ENCODE measurements around the gene SLC25A34. TPM values are rescaled to one million over a fixed set of nuclear protein-coding genes. Genes with fewer than 3 reads are reported as not detected.

The SLC25A34 gene
- total RNA-seq, 1 experiment from 2014 or later: 1.1 TPM

GRCh38 chr1:15786581-15786980 lies 50.5 kb downstream of the SLC25A34 start:
- 0 out of 2 replicates have a peak overlapping the region, but pooled peaks have one; percentile 33 for H3K27ac Mint-ChIP-seq
- no peak overlapping the region for H3K4me3 Mint-ChIP-seq
- CTCF ChIA-PET: interaction anchor here (0.6 to 1.3 kb wide), 2 partner anchors 29 to 191 kb away, joined by 3 to 6 read pairs; no protein-coding TSS in a partner anchor
- ATAC-seq (no peak), DNase-seq (ENCODE audit: low spot score) (no peak)
- TF ChIP-seq, protein P1, sequence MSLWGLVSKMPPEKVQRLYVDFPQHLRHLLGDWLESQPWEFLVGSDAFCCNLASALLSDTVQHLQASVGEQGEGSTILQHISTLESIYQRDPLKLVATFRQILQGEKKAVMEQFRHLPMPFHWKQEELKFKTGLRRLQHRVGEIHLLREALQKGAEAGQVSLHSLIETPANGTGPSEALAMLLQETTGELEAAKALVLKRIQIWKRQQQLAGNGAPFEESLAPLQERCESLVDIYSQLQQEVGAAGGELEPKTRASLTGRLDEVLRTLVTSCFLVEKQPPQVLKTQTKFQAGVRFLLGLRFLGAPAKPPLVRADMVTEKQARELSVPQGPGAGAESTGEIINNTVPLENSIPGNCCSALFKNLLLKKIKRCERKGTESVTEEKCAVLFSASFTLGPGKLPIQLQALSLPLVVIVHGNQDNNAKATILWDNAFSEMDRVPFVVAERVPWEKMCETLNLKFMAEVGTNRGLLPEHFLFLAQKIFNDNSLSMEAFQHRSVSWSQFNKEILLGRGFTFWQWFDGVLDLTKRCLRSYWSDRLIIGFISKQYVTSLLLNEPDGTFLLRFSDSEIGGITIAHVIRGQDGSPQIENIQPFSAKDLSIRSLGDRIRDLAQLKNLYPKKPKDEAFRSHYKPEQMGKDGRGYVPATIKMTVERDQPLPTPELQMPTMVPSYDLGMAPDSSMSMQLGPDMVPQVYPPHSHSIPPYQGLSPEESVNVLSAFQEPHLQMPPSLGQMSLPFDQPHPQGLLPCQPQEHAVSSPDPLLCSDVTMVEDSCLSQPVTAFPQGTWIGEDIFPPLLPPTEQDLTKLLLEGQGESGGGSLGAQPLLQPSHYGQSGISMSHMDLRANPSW (CRISPR knock-in tag; conservative IDR thresholded peaks at IDR 0.05; ENCODE audit: low read depth): no peak
- TF ChIP-seq GRHL2 (CRISPR knock-in tag; IDR thresholded peaks at IDR 0.05; ENCODE audit: insufficient replicate concordance, severe bottlenecking) (no peak), TEAD1 (CRISPR knock-in tag; IDR thresholded peaks at IDR 0.05) (no peak), ESRRA (CRISPR knock-in tag; IDR thresholded peaks at IDR 0.05; ENCODE audit: borderline replicate concordance) (no peak)
- TF ChIP-seq, protein P2, sequence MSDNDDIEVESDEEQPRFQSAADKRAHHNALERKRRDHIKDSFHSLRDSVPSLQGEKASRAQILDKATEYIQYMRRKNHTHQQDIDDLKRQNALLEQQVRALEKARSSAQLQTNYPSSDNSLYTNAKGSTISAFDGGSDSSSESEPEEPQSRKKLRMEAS (CRISPR knock-in tag; IDR thresholded peaks at IDR 0.05): 0 out of 2 replicates have a peak, but pooled peaks have one; percentile 16
- no peaks in the 10 kb centered on the region for H3K27me3 Mint-ChIP-seq (ENCODE audit: low read depth)
- H3K36me3 Mint-ChIP-seq: peaks cover 12% of the 10 kb centered on the region
- no peaks in the 10 kb centered on the region for H3K9me3 Mint-ChIP-seq
- H3K4me1 Mint-ChIP-seq: no peaks in the 10 kb centered on the region
- POLR2A ChIA-PET: no interaction called here

DNA sequence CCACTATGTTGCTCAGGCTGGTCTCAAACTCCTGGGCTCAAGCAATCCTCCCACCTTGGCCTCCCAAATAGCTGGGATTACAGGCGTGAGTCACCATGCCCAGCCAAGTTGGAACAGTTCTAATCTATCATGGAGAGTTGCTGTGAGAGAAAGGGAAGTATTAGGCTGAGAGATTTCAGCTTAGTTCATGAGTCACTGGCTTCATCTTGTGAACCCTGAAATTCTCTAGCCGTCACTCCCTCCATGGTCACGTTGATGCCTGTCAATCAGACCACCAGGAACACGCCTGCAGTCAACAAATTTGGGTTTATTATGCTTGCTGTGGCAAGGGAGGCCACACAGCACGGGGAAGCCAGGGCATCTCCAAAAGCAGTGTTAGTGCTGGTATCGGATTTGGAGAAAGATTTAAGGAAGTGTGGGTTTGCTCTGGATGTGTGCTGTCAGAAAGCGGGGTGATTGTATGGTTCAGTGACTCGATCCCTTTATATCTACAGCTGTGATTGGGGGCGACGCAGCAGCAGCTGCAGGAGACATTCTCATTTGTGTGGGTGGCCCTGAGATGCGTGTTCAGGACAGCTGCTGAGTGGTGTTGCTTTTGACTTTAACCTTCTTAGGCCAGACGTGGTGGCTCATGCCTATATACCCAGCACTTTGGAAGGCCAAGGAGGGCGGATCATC lies 52.7 kb downstream of the SLC25A34 start:
- CTCF ChIA-PET: interaction anchor here (0.9 to 1.2 kb wide), 4 partner anchors 15 to 149 kb away, joined by 3 to 5 read pairs (median 4); no protein-coding TSS in a partner anchor
- peak overlapping the region; percentile 1; the same call in 1 of the 2 replicates for H3K27ac Mint-ChIP-seq
- H3K4me3 Mint-ChIP-seq: no peak overlapping the region
- H3K27me3 Mint-ChIP-seq (ENCODE audit: low read depth): no peaks in the 10 kb centered on the region
- POLR2A ChIA-PET: interaction anchor here (0.5 to 0.8 kb wide), 3 partner anchors 14 to 144 kb away, joined by 5 to 9 read pairs (median 5); no protein-coding TSS in a partner anchor
- H3K9me3 Mint-ChIP-seq: no peaks in the 10 kb centered on the region
- TF ChIP-seq, protein P3, sequence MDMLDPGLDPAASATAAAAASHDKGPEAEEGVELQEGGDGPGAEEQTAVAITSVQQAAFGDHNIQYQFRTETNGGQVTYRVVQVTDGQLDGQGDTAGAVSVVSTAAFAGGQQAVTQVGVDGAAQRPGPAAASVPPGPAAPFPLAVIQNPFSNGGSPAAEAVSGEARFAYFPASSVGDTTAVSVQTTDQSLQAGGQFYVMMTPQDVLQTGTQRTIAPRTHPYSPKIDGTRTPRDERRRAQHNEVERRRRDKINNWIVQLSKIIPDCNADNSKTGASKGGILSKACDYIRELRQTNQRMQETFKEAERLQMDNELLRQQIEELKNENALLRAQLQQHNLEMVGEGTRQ (CRISPR knock-in tag; IDR thresholded peaks at IDR 0.05): no peak
- TF ChIP-seq NFYB (CRISPR knock-in tag; conservative IDR thresholded peaks at IDR 0.05; ENCODE audit: low read depth) (no peak), TP53 (CRISPR knock-in tag; IDR thresholded peaks at IDR 0.05) (no peak), CTCF (IDR thresholded peaks at IDR 0.05) (no peak), FOXP4 (CRISPR knock-in tag; IDR thresholded peaks at IDR 0.05) (no peak), TEAD1 (CRISPR knock-in tag; IDR thresholded peaks at IDR 0.05) (no peak)
- peaks cover 9% of the 10 kb centered on the region for H3K36me3 Mint-ChIP-seq
- DNase-seq (ENCODE audit: low spot score) (no peak), ATAC-seq (no peak)
- H3K4me1 Mint-ChIP-seq: no peaks in the 10 kb centered on the region; the same call in 1 of the 2 replicates

Other genes with a start within 250 kb of the SLC25A34 start
- 13.5 to 18.6 TPM (median 16.6 TPM) in 3 replicates for gene CASP9, start 212.0 kb upstream of the SLC25A34 start, total RNA-seq (2021)
- 16.4 to 20.4 TPM (median 17.5 TPM) in 3 replicates for gene DNAJC16, start 209.4 kb upstream of the SLC25A34 start, total RNA-seq (2021)
- gene AGMAT, start 151.2 kb upstream of the SLC25A34 start, total RNA-seq (2021): 4.9 to 5.6 TPM (median 5.5 TPM) in 3 replicates
- 33.8 to 34.2 TPM (median 33.8 TPM) in 3 replicates for gene DDI2, start 118.8 kb upstream of the SLC25A34 start, total RNA-seq (2021)
- gene PLEKHM2, start 51.9 kb upstream of the SLC25A34 start, total RNA-seq (2021): 47.5 to 51.8 TPM (median 49.7 TPM) in 3 replicates
- gene TMEM82, start 6.2 kb downstream of the SLC25A34 start, total RNA-seq (2021): 0.48 to 1.4 TPM (median 0.94 TPM) in 3 replicates
- 70.9 to 78.3 TPM (median 76.6 TPM) in 3 replicates for gene FBLIM1, start 22.5 kb downstream of the SLC25A34 start, total RNA-seq (2021)
- 2.6 to 3.8 TPM (median 2.7 TPM) in 3 replicates for gene UQCRHL, start 71.4 kb downstream of the SLC25A34 start, total RNA-seq (2021)
- 48.5 to 50.2 TPM (median 48.8 TPM) in 3 replicates for gene SPEN, start 111.4 kb downstream of the SLC25A34 start, total RNA-seq (2021)
- 27.6 to 32.0 TPM (median 27.9 TPM) in 3 replicates for gene ZBTB17, start 239.8 kb downstream of the SLC25A34 start, total RNA-seq (2021)

Measured in WTC11 (cell line).